Heart right ventricle (tissue), 16 donors: Measurements from ENCODE around the gene GALNS. TPM values are rescaled to one million over a fixed set of nuclear protein-coding genes. Genes with fewer than 3 reads are reported as not detected.

Experiments
- ATAC-seq, 8 donors: fragments of 200-7000 bp; cut with Tn5 transposase; one replicate each; pipeline ENCODE4 v1.9.1; 2020; ENCODE audit warnings: mild to moderate bottlenecking in 8 of 8, moderate library complexity in 8 of 8, moderate number of reproducible peaks in 1 of 8
- DNase-seq, 2 donors: peaks; one replicate each; pipeline ENCODE4 v3.0.0-alpha.2; 2020
- H3K27ac ChIP-seq, 10 donors: fragments of 200-600 bp; sonication (generic) in 2 of 10; one replicate each; pipeline versions ENCODE4 v1.5.0 to v1.8.0; 2020 to 2022; ENCODE audit warnings: mild to moderate bottlenecking in 3 of 10
- H3K27me3 ChIP-seq, 7 donors: fragments of 200-600 bp; one replicate each; pipeline ENCODE4 v1.8.0; 2021 to 2022; ENCODE audit warnings: mild to moderate bottlenecking in 2 of 7
- H3K36me3 ChIP-seq, 9 donors: fragments of 200-600 bp; sonication (generic) in 1 of 9; one replicate each; pipeline versions ENCODE4 v1.5.0 to v1.8.0; 2020 to 2022; ENCODE audit warnings: mild to moderate bottlenecking in 2 of 9
- H3K4me1 ChIP-seq, 9 donors: fragments of 200-600 bp; sonication (generic) in 1 of 9; one replicate each; pipeline versions ENCODE4 v1.5.0 to v1.8.0; 2020 to 2022; ENCODE audit warnings: mild to moderate bottlenecking in 4 of 9
- H3K4me3 ChIP-seq, 10 donors: fragments of 200-600 bp; sonication (generic) in 2 of 10; one replicate each; pipeline versions ENCODE4 v1.5.0 to v1.8.0; 2020 to 2022; ENCODE audit warnings: mild to moderate bottlenecking in 7 of 10, moderate library complexity in 2 of 10
- H3K9me3 ChIP-seq, 11 donors: fragments of 200-600 bp in 10 of 11; sonication (generic) in 2 of 11; one replicate each; pipeline versions ENCODE4 v1.5.0 to v1.8.0; 2013 to 2022; ENCODE audit warnings: mild to moderate bottlenecking in 2 of 11, control low read depth in 1 of 11, moderate library complexity in 1 of 11
- WGBS, 2 donors: extraction: QIAGEN DNeasy Blood & Tissue Kit; methylation state at CpG; one replicate each; pipeline ENCODE4 v1.1.7; 2013; ENCODE audit warnings: inconsistent platforms in 1 of 2; 5-methylcytosine and 5-hydroxymethylcytosine counted together
- intact Hi-C, 10 donors: fragments of 100-400 bp; cut with DNase I; formaldehyde crosslinking; loops; one replicate each; pipeline versions ENCODE4 v1.11.1 to v1.14.2; 2022
- polyA plus RNA-seq, 2 donors: library from polyadenylated mRNA; stranded (reverse); fragments of 200-250 nt; gene quantifications; one replicate each; pipeline ENCODE4 v1.2.3, GENCODE V29; 2013
- total RNA-seq, 10 donors: library from RNA; stranded (reverse); fragmentation: NEBNext Ultra II Directional in 3 of 10; extraction: Animal tissue kit (Norgen Biotek cat#: 25700) in 3 of 10; gene quantifications; one replicate each; pipeline versions ENCODE4 v1.2.1 to v1.2.4, GENCODE V29; 2021 to 2023
- TF ChIP-seq, protein P1 (sequence below), 9 donors: fragments of 200-600 bp; sonication (generic) in 2 of 9; IDR thresholded peaks; one replicate each; pipeline versions ENCODE4 v1.5.0 to v1.8.0; 2021 to 2022; ENCODE audit warnings: antibody characterized with exemption in 9 of 9, mild to moderate bottlenecking in 5 of 9, moderate library complexity in 1 of 9
- donor health status: Arrhythmogenic right ventricular cardiomyopathy.
- donor health status: ischemic (EF 13 %, LVEDD 7.1; RV severe dilation, severe dysfunction).
- donor health status: healthy with polysubstance abuse.
- donor health status: DM: no; HTN: yes; CAD: no.
- donor health status: DM: no; HTN: no; CAD: no.
- donor health status: ischemic (EF 25% LVEDD 6.9; RV normal size, moderate dysfunction).
- donor health status: ischemic (EF 25% LVEDD 5.7; RV mildly dilated, moderate dysfunction).
- donor health status: healthy.
- donor health status: DM: yes; HTN: yes; CAD: no.
- donor health status: Ischemic cardiomyopathy.
- donor health status: ischemic (EF 35%, LVEDD 5.7; RV mildly dilated, moderate dysfunction).
- donor health status: nonischemic (EF 11% LVEDD 7.7; RV severe dilation, severe dysfunction).
- donor health status: DM: yes; HTN: yes; CAD: no.
- donor health status: PGD.
- donor health status: ischemic (EF 29% LVEDD 5.4; RV normal size, mild dysfunction).
- donor health status: nonischemic (EF 23%, LVEDD 6.1; RV moderate dilation, normal function).

Gene GALNS
- total and polyA plus RNA-seq, 12 donors, result 11.5 to 18.7 (median 13.8) TPM

GRCh38 chr16:88810166-88810911 lies 46.4 kb downstream of the GALNS start:
- Histone ChIP-seq H3K27me3 (no peaks in the 10 kb centered on the region), H3K4me3 (peak overlapping the region in 9 of 10 donors; percentile 50 to 94 (median 82)), H3K36me3 (peaks cover 0 to 31% (median 0%) of the 10 kb centered on the region in 9 donors), H3K9me3 (no peaks in the 10 kb centered on the region), H3K27ac (peak overlapping the region in 7 of 10 donors; percentile 89 to 97 (median 92)), H3K4me1 (peaks cover 12 to 40% (median 30%) of the 10 kb centered on the region in 9 donors)
- 45 to 47% methylated on average over 12 of the region's 12 CpGs for WGBS, 2 donors
- DNase-seq, result no peak
- ATAC-seq, result no peak
- TF ChIP-seq, protein P1, sequence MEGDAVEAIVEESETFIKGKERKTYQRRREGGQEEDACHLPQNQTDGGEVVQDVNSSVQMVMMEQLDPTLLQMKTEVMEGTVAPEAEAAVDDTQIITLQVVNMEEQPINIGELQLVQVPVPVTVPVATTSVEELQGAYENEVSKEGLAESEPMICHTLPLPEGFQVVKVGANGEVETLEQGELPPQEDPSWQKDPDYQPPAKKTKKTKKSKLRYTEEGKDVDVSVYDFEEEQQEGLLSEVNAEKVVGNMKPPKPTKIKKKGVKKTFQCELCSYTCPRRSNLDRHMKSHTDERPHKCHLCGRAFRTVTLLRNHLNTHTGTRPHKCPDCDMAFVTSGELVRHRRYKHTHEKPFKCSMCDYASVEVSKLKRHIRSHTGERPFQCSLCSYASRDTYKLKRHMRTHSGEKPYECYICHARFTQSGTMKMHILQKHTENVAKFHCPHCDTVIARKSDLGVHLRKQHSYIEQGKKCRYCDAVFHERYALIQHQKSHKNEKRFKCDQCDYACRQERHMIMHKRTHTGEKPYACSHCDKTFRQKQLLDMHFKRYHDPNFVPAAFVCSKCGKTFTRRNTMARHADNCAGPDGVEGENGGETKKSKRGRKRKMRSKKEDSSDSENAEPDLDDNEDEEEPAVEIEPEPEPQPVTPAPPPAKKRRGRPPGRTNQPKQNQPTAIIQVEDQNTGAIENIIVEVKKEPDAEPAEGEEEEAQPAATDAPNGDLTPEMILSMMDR (IDR thresholded peaks at IDR 0.05), result no peak
- intact Hi-C loops, result loop anchor here in 8 of 10 donors (2.0 to 10.0 kb wide), 9 partner anchors 46 to 407 kb away; partner anchors contain the start of genes GALNS (in 4 of the 8), TRAPPC2L (in 4 of the 8), CDH15 (in 2 of the 8) and ZNF778 (in 1 of the 8)

DNA sequence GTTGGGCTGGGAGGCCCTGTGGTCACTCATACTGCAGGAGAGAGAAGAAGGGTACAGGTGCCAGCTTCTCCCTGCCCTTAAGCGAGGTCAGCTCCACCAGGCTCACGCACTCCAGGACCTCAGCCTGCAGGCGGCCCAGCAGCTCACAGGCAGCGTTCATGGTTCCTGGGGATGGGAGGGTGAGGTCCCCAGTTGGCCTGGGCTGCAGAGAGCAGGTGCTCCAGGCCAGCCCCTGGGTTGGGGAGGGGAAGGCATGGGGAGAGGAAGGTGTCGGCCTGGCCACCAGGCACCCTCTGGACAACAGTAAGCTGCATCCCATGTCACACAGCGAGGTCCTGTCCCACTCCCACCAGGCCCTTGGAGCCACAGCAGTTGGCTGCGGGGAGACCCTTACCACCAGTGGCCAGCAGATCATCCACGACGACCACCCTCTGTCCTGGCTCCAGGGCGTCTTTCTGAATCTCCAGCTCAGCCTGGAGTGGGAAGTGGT lies 47.0 kb downstream of the GALNS start:
- H3K4me3 ChIP-seq, result no peak overlapping the region

GRCh38 chr16:88809068-88809675 lies 47.6 kb downstream of the GALNS start:
- Histone ChIP-seq H3K36me3 (peaks cover 0 to 31% (median 0%) of the 10 kb centered on the region in 9 donors), H3K27ac (no peak overlapping the region), H3K27me3 (no peaks in the 10 kb centered on the region), H3K9me3 (no peaks in the 10 kb centered on the region), H3K4me3 (no peak overlapping the region), H3K4me1 (peaks cover 12 to 51% (median 36%) of the 10 kb centered on the region in 9 donors)
- ATAC-seq (no peak), DNase-seq (no peak)
- TF ChIP-seq, protein P1 (IDR thresholded peaks at IDR 0.05), result no peak
- WGBS, 2 donors, result 87 to 92% methylated on average over 10 of the region's 10 CpGs
- intact Hi-C loops, result no loop called here

More for the DNA sequence above, 47.0 kb downstream of the GALNS start:
- Histone ChIP-seq H3K4me1 (peaks cover 12 to 45% (median 30%) of the 10 kb centered on the region in 9 donors), H3K36me3 (peaks cover 0 to 31% (median 0%) of the 10 kb centered on the region in 9 donors), H3K27me3 (no peaks in the 10 kb centered on the region), H3K9me3 (no peaks in the 10 kb centered on the region), H3K27ac (no peak overlapping the region)
- intact Hi-C loops, result loop anchor here in 8 of 10 donors (2.0 to 10.0 kb wide), 9 partner anchors 47 to 408 kb away; partner anchors contain the start of genes GALNS (in 4 of the 8), TRAPPC2L (in 4 of the 8), CDH15 (in 2 of the 8) and ZNF778 (in 1 of the 8)
- TF ChIP-seq, protein P1 (IDR thresholded peaks at IDR 0.05), result no peak
- DNase-seq, result no peak
- ATAC-seq, result no peak
- WGBS, 2 donors, result 86 to 87% methylated on average over 10 of the region's 10 CpGs
